ENCODE measurements around the gene CNGB1. TPM values are rescaled to one million over a fixed set of nuclear protein-coding genes. Genes with fewer than 3 reads are reported as not detected.

CNGB1 gene
- total and polyA plus RNA-seq, 2 experiments from 2014 or later, result not detected

DNA sequence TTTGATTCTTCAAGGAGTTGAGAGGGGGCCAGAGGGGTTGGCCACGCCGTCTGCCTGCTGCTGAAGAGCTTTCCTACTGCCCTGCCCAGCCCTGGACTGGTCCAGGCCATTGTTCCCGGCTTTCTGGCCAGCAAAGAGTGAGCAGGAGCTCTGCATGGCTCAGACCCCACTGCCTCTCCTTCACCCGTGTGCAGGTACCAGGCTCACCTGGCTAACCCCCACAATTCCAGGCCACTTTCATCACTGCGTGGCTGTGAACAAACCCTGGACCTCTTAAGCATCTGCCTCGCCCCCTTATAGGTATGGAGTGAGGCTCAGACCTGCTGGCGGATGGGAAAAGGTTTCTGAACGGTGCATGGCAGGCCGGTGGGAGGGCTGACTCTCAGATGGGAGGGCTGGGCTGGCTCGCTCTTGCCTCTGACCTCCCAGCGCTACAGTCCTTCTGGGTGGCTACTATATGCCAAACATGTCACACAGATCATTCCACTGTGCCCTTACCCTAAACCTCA lies 20.7 kb upstream of the CNGB1 start:
- TF ChIP-seq EZH2 (IDR thresholded peaks at IDR 0.05; ENCODE audit: borderline replicate concordance) (no peak), EZH2phosphoT487 (IDR thresholded peaks at IDR 0.05; ENCODE audit: low read depth, severe bottlenecking, unreplicated experiment) (no peak)
- TF ChIP-seq, protein P1, sequence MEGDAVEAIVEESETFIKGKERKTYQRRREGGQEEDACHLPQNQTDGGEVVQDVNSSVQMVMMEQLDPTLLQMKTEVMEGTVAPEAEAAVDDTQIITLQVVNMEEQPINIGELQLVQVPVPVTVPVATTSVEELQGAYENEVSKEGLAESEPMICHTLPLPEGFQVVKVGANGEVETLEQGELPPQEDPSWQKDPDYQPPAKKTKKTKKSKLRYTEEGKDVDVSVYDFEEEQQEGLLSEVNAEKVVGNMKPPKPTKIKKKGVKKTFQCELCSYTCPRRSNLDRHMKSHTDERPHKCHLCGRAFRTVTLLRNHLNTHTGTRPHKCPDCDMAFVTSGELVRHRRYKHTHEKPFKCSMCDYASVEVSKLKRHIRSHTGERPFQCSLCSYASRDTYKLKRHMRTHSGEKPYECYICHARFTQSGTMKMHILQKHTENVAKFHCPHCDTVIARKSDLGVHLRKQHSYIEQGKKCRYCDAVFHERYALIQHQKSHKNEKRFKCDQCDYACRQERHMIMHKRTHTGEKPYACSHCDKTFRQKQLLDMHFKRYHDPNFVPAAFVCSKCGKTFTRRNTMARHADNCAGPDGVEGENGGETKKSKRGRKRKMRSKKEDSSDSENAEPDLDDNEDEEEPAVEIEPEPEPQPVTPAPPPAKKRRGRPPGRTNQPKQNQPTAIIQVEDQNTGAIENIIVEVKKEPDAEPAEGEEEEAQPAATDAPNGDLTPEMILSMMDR (IDR thresholded peaks at IDR 0.05; ENCODE audit: poor library complexity), result no peak
- no peaks in the 10 kb centered on the region for H4K20me1 ChIP-seq (ENCODE audit: insufficient read depth, poor library complexity, severe bottlenecking)
- no peaks in the 10 kb centered on the region for H3K36me3 ChIP-seq (replicated peaks; ENCODE audit: insufficient read depth, low read depth)
- no peak for DNase-seq (ENCODE audit: low spot score)
- H3K9me2 ChIP-seq (replicated peaks; ENCODE audit: insufficient read depth), result no peaks in the 10 kb centered on the region
- WGBS (ENCODE audit: low lambda C conversion rate, missing lambda C conversion rate), result 79% methylated on average over 11 of the region's 11 CpGs
- no peak overlapping the region for H3K4me2 ChIP-seq
- H3K4me3 ChIP-seq, result no peak overlapping the region
- H3K27me3 ChIP-seq, result no peaks in the 10 kb centered on the region
- peaks cover 6% of the 10 kb centered on the region for H3K79me2 ChIP-seq
- no peaks in the 10 kb centered on the region for H3K4me1 ChIP-seq (ENCODE audit: insufficient read depth)
- no peak overlapping the region for H3K27ac ChIP-seq
- no peaks in the 10 kb centered on the region for H3K9me3 ChIP-seq (ENCODE audit: low read depth)
- H2AFZ ChIP-seq, result no peak overlapping the region

DNA sequence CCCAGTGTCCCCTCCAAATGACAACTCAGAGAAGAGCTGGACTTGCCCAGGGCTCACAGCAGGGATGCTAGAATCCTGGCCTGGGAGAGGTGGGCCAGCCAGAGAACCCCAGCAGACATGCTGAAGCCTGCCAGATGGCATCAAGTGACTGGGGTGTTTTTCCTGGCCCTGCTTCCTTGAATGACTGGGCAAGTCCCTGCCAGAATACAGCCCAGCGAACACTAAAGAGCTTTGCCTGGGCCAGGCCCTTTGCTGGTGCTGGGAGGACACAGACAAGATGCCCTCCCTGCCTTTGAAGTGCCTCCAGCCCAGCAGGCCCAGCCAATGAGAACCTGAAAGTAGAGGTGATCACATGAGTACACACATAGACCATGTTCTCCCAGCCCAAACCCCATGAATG lies 18.0 kb upstream of the CNGB1 start:
- no peaks in the 10 kb centered on the region for H3K79me2 ChIP-seq
- DNase-seq (ENCODE audit: low spot score), result no peak
- H4K20me1 ChIP-seq (ENCODE audit: insufficient read depth, poor library complexity, severe bottlenecking), result no peaks in the 10 kb centered on the region
- no peaks in the 10 kb centered on the region for H3K36me3 ChIP-seq (replicated peaks; ENCODE audit: insufficient read depth, low read depth)
- H3K4me2 ChIP-seq, result no peak overlapping the region
- no peak overlapping the region for H3K27ac ChIP-seq
- no peak for TF ChIP-seq EZH2 (IDR thresholded peaks at IDR 0.05; ENCODE audit: borderline replicate concordance)
- TF ChIP-seq, protein P1 (IDR thresholded peaks at IDR 0.05; ENCODE audit: poor library complexity), result no peak
- no peak for TF ChIP-seq EZH2phosphoT487 (IDR thresholded peaks at IDR 0.05; ENCODE audit: low read depth, severe bottlenecking, unreplicated experiment)
- no peak overlapping the region for H3K4me3 ChIP-seq
- 87% methylated on average over 1 of the region's 1 CpG for WGBS (ENCODE audit: low lambda C conversion rate, missing lambda C conversion rate)
- H3K27me3 ChIP-seq, result no peaks in the 10 kb centered on the region
- H2AFZ ChIP-seq, result no peak overlapping the region
- no peaks in the 10 kb centered on the region for H3K9me3 ChIP-seq (ENCODE audit: low read depth)
- no peaks in the 10 kb centered on the region for H3K9me2 ChIP-seq (replicated peaks; ENCODE audit: insufficient read depth)
- peaks cover 11% of the 10 kb centered on the region for H3K4me1 ChIP-seq (ENCODE audit: insufficient read depth)

DNA sequence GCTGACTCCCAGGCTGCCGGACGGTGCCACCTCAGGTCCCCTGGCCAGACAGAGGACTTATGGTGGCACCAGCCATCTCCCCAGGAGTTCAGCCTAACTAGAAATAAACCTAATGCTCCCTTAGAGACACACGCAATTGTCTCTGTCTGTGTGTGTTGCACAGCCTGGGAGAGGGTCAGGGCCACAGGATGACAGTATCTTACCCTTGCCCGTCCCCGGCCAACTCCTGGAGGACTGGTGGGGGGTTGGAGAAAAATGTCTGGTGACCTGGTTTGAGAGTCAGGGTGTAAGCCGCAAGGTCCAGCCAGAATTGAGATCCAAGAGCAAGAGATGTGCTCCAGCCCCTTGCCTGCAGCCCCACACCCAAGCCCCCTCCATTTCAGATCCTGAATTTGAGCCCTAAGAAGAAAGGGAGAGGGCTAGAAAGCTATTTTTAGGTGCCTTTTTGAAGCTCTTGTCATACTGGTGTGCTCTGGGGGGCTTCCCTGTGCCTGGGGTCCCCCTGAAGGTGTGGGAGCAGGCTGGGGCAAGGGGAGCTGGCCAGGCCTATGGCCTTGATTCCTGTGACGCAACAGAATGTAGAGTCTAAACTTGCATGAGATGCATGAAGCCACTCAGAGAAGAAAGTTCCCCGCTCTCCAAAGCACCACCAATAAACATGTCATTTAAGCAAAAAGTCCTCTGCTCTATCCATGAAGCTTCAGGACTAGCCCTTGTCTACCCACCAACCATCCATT lies 16.7 kb upstream of the CNGB1 start:
- H2AFZ ChIP-seq, result no peak overlapping the region
- peaks cover 11% of the 10 kb centered on the region for H3K4me1 ChIP-seq (ENCODE audit: insufficient read depth)
- no peaks in the 10 kb centered on the region for H3K36me3 ChIP-seq (replicated peaks; ENCODE audit: insufficient read depth, low read depth)
- no peak overlapping the region for H3K4me3 ChIP-seq
- DNase-seq (ENCODE audit: low spot score), result no peak
- WGBS (ENCODE audit: low lambda C conversion rate, missing lambda C conversion rate), result 97% methylated on average over 8 of the region's 8 CpGs
- H4K20me1 ChIP-seq (ENCODE audit: insufficient read depth, poor library complexity, severe bottlenecking), result no peaks in the 10 kb centered on the region
- H3K4me2 ChIP-seq, result no peak overlapping the region
- no peak for TF ChIP-seq EZH2phosphoT487 (IDR thresholded peaks at IDR 0.05; ENCODE audit: low read depth, severe bottlenecking, unreplicated experiment)
- TF ChIP-seq EZH2 (IDR thresholded peaks at IDR 0.05; ENCODE audit: borderline replicate concordance), result no peak
- TF ChIP-seq, protein P1 (IDR thresholded peaks at IDR 0.05; ENCODE audit: poor library complexity), result no peak
- no peak overlapping the region for H3K27ac ChIP-seq
- H3K9me3 ChIP-seq (ENCODE audit: low read depth), result no peaks in the 10 kb centered on the region
- no peaks in the 10 kb centered on the region for H3K27me3 ChIP-seq
- H3K79me2 ChIP-seq, result no peaks in the 10 kb centered on the region
- H3K9me2 ChIP-seq (replicated peaks; ENCODE audit: insufficient read depth), result no peaks in the 10 kb centered on the region
